CD8-positive, alpha-beta memory T cell (primary cell): ENCODE data around the gene CXCR4. TPM values are rescaled to one million over a fixed set of nuclear protein-coding genes. Genes with fewer than 3 reads are reported as not detected.
A peak's percentile ranks its signal among the peaks of the same experiment; 100 is the strongest.

Experiments
- CTCF ChIA-PET: fragments of 350-600 bp; sonication (Branson Sonifier 250); formaldehyde crosslinking; loops from one replicate; lab custom pipeline; 2021; ENCODE audit warnings: antibody characterized with exemption; lab: Charles Lee
- POLR2A ChIA-PET: fragments of 350-600 bp; sonication (Branson Sonifier 250); formaldehyde crosslinking; loops from one replicate; lab custom pipeline; 2021; ENCODE audit warnings: antibody characterized with exemption; lab: Charles Lee
- DNase-seq, 5 donors: peaks; one replicate each; pipeline versions ENCODE4 v3.0.0 to v3.0.0-alpha.2; 2020 to 2022; ENCODE audit warnings: mixed read lengths in 1 of 5
- H3K27ac ChIP-seq: one replicate; pipeline ENCODE4 v1.7.0; 2013; ENCODE audit warnings: low read depth, mild to moderate bottlenecking, low read length, moderate library complexity
- H3K27me3 ChIP-seq: 2 replicates; pipeline ENCODE4 v1.7.0; 2013; ENCODE audit warnings: low read length, mild to moderate bottlenecking; ENCODE audit not compliant: insufficient read depth, poor library complexity, severe bottlenecking
- H3K36me3 ChIP-seq: 2 replicates; pipeline ENCODE4 v1.7.0; 2013; ENCODE audit warnings: mild to moderate bottlenecking, low read length, moderate library complexity; ENCODE audit not compliant: insufficient read depth
- H3K4me1 ChIP-seq: 2 replicates; pipeline ENCODE4 v1.7.0; 2013; ENCODE audit warnings: mild to moderate bottlenecking, low read length, moderate library complexity; ENCODE audit not compliant: insufficient read depth
- H3K4me3 ChIP-seq: 2 replicates; pipeline ENCODE4 v1.7.0; 2013; ENCODE audit warnings: mild to moderate bottlenecking, low read length
- H3K9me3 ChIP-seq: 2 replicates; pipeline ENCODE4 v1.7.0; 2013; ENCODE audit warnings: mild to moderate bottlenecking, low read length
- H3K27ac Mint-ChIP-seq, 8 donors: one replicate each; pipeline ENCODE4 v1.8.0; 2020 to 2021; ENCODE audit warnings: mixed read lengths in 8 of 8, mild to moderate bottlenecking in 6 of 8, inconsistent platforms in 3 of 8, moderate library complexity in 3 of 8
- H3K27me3 Mint-ChIP-seq, 2 donors: one replicate each; pipeline ENCODE4 v1.8.0; 2020 to 2021; ENCODE audit warnings: mixed read lengths in 2 of 2, mild to moderate bottlenecking in 1 of 2, moderate library complexity in 1 of 2
- H3K36me3 Mint-ChIP-seq, 3 donors: one replicate each; pipeline ENCODE4 v1.8.0; 2020 to 2021; ENCODE audit warnings: mixed read lengths in 3 of 3, inconsistent platforms in 1 of 3, mild to moderate bottlenecking in 1 of 3
- H3K4me1 Mint-ChIP-seq, 3 donors: one replicate each; pipeline ENCODE4 v1.8.0; 2020 to 2021; ENCODE audit warnings: mixed read lengths in 3 of 3, inconsistent platforms in 1 of 3, mild to moderate bottlenecking in 1 of 3
- H3K4me3 Mint-ChIP-seq, 7 donors: one replicate each; pipeline ENCODE4 v1.8.0; 2020 to 2021; ENCODE audit warnings: mixed read lengths in 7 of 7, mild to moderate bottlenecking in 6 of 7, moderate library complexity in 4 of 7, inconsistent platforms in 2 of 7
- H3K9me3 Mint-ChIP-seq, 5 donors: one replicate each; pipeline ENCODE4 v1.8.0; 2020 to 2022; ENCODE audit warnings: mixed read lengths in 5 of 5, mild to moderate bottlenecking in 3 of 5, moderate library complexity in 2 of 5, inconsistent platforms in 1 of 5
- polyA plus RNA-seq: library from polyadenylated mRNA; unstranded; fragments of 300-500 nt; fragmentation: Illumina TruSeq; gene quantifications from one replicate; pipeline ENCODE4 v1.2.3, GENCODE V29; 2021
- total RNA-seq, 2 experiments: library from RNA; stranded (reverse); gene quantifications; one replicate each; pipeline ENCODE4 v1.2.3, GENCODE V29; 2021

The CXCR4 gene
- total and polyA plus RNA-seq, 3 experiments from 2014 or later = 102 to 569 (median 106) TPM

DNA sequence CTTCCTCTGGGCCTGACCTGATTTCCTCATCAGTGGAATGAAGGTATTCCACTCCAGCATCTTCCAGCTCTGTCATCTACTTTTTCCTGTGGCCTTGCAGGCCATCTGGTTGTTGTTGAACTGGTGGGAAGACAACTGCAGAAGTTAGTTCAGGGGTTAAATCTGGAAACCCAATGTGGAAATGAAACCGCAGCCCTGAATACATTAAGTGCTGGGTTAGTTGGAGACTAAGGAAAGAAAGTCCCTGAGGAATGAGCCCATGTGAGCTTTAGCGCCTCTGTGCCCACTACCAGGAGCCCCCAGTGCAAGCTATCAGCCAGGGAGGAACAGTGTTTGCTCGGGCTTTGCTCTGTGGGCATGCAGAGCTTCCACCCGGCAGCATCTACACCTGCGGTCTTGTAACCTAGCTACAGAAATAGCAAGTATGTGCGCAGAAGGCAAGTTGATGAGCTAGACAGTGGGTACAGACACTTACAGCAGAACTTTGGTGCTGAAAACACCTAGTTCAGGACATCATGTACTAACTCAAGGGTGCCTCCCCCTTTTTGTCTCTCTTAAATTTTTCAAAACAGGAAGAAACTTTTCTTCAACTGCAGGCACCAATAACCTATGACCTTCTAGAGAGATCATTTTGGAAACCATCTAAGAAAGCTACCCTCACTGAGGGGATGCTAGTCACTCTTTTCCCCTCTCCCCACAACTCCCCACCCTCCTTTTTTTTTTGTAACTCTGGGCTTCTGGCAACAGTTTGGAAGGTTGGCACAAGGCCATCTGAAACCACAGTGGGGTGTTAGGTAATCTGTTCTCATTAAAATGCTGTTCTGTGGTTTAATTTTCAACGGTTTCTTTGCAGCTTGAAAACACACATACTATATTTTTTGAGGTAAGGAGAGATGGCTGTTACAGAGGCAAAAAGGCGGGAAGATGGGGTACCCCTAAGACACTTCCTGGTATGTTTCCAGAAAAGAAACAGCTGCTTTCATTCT, 18.3 kb upstream of the CXCR4 start:
- Mint-ChIP-seq H3K4me1 (peaks cover 87 to 97% (median 97%) of the 10 kb centered on the region in 3 donors), H3K4me3 (peak overlapping the region; percentile 58 to 84 (median 76)), H3K27me3 (peaks cover 0 to 8% of the 10 kb centered on the region in 2 donors), H3K36me3 (peaks cover 0 to 2% (median 0%) of the 10 kb centered on the region in 3 donors), H3K27ac (peak overlapping the region; percentile 98 to 100 (median 99)), H3K9me3 (no peaks in the 10 kb centered on the region)
- peak; percentile 67 to 95 (median 94) for DNase-seq
- POLR2A ChIA-PET = interaction anchor here (0.5 to 3.3 kb wide), 18 partner anchors 9 to 246 kb away, joined by 3 to 48 read pairs (median 6); partner anchors contain the start of gene CXCR4
- no peaks in the 10 kb centered on the region for H3K27me3 ChIP-seq
- H3K36me3 ChIP-seq = no peaks in the 10 kb centered on the region
- H3K4me3 ChIP-seq = peak overlapping the region; percentile 35
- CTCF ChIA-PET = interaction anchor here (0.7 to 3.1 kb wide), 15 partner anchors 9 to 248 kb away, joined by 3 to 17 read pairs (median 4); partner anchors contain the start of gene CXCR4
- H3K4me1 ChIP-seq = peaks cover 97% of the 10 kb centered on the region
- H3K9me3 ChIP-seq = no peaks in the 10 kb centered on the region
- peak overlapping the region; percentile 85 for H3K27ac ChIP-seq

DNA sequence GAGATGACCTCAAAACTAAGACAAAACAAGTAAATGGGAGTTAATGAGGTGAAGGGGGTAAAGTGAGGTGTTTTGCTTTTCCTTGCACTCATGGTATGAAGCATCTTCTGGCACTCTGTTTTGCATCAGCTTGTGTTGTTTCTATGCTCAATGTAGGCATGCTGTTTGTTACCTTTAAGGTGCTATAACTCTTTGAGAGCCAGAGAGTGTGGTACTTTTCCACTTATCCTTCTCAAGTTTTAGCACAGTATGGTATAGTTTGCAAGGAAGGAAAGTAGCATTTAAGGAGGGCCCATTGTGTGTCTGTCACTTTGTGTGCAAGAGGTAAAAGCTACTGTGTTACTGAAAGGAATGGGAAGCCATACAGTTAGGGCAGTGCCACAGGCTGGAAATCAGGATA, 17.5 kb upstream of the CXCR4 start:
- H3K4me3 Mint-ChIP-seq = peak overlapping the region; percentile 58 to 84 (median 76)
- H3K27me3 Mint-ChIP-seq = peaks cover 0 to 8% of the 10 kb centered on the region in 2 donors
- ChIA-PET CTCF (interaction anchor here (0.7 to 3.1 kb wide), 8 partner anchors 8 to 247 kb away, joined by 3 to 17 read pairs (median 5); partner anchors contain the start of gene CXCR4), POLR2A (interaction anchor here (1.0 to 3.3 kb wide), 11 partner anchors 10 to 241 kb away, joined by 4 to 48 read pairs (median 10); partner anchors contain the start of gene CXCR4)
- DNase-seq = peak in 1 of 5 donors; percentile 46
- peak overlapping the region; percentile 85 for H3K27ac ChIP-seq
- peak overlapping the region; percentile 98 to 100 (median 99) for H3K27ac Mint-ChIP-seq
- peaks cover 97% of the 10 kb centered on the region for H3K4me1 ChIP-seq
- peak overlapping the region; percentile 35 for H3K4me3 ChIP-seq
- no peaks in the 10 kb centered on the region for H3K9me3 ChIP-seq
- H3K36me3 Mint-ChIP-seq = peaks cover 0 to 2% (median 0%) of the 10 kb centered on the region in 3 donors
- no peaks in the 10 kb centered on the region for H3K27me3 ChIP-seq
- no peaks in the 10 kb centered on the region for H3K36me3 ChIP-seq
- peaks cover 93 to 100% (median 98%) of the 10 kb centered on the region in 3 donors for H3K4me1 Mint-ChIP-seq
- H3K9me3 Mint-ChIP-seq = no peaks in the 10 kb centered on the region

DNA sequence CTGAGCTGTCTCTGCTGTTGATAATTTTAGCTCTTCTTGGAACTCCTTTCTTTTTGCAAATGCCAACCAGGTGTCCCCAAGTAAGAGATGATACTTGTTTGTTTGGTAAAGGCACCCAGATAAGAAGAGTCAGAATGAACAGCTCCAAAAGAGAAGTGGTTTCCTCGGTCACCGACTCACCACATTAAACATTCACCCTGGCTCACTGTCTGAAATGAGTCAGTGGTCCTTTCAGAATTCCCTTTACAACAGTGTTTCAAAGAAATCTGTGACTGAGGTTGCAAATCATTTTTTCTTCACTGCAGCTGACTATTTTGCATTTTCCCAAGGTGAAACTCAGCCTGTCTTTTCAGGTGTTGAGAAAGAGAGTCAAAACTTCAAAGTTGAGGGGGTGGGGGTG, 16.2 kb upstream of the CXCR4 start:
- CTCF ChIA-PET = interaction anchor here (0.9 to 1.5 kb wide), 5 partner anchors 9 to 243 kb away, joined by 3 to 4 read pairs (median 3); no protein-coding TSS in a partner anchor
- H3K27ac ChIP-seq = no peak overlapping the region
- Mint-ChIP-seq H3K27ac (peak overlapping the region; percentile 98 to 100 (median 99)), H3K4me3 (peak overlapping the region; percentile 52 to 88 (median 79)), H3K36me3 (peaks cover 0 to 3% (median 0%) of the 10 kb centered on the region in 3 donors), H3K4me1 (peaks cover 97 to 100% (median 100%) of the 10 kb centered on the region in 3 donors), H3K9me3 (no peaks in the 10 kb centered on the region), H3K27me3 (peaks cover 0 to 8% of the 10 kb centered on the region in 2 donors)
- no peaks in the 10 kb centered on the region for H3K9me3 ChIP-seq
- POLR2A ChIA-PET = interaction anchor here (0.8 to 7.6 kb wide), 4 partner anchors 9 to 103 kb away, joined by 3 to 131 read pairs (median 13); partner anchors contain the start of gene CXCR4
- peak overlapping the region; percentile 44 for H3K4me3 ChIP-seq
- no peaks in the 10 kb centered on the region for H3K27me3 ChIP-seq
- peaks cover 96% of the 10 kb centered on the region for H3K4me1 ChIP-seq
- no peaks in the 10 kb centered on the region for H3K36me3 ChIP-seq
- peak in 3 of 5 donors; percentile 53 to 82 (median 74) for DNase-seq

DNA sequence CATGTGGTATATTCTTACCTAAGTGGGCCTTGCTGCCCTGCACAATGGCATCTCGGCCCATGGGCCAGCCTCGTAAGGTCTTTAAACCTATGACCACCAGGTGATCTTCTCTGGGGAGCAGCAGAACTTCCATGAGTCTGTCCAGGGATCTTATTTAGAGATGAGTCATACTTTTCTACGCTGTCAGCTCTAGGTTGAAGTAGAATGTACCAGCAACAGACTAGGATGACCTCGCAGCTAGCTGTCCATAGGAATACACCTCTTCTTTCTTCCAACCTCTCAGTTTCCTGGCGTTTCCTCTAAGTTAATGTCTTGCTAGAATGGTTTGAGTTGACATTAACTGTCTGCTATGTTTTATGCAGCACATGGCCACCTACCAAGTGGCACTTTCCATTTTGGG, 15.6 kb upstream of the CXCR4 start:
- Histone ChIP-seq H3K36me3 (no peaks in the 10 kb centered on the region), H3K4me3 (peak overlapping the region; percentile 44), H3K27me3 (no peaks in the 10 kb centered on the region), H3K4me1 (peaks cover 96% of the 10 kb centered on the region), H3K27ac (peak overlapping the region; percentile 89), H3K9me3 (no peaks in the 10 kb centered on the region)
- H3K9me3 Mint-ChIP-seq = no peaks in the 10 kb centered on the region
- ChIA-PET POLR2A (interaction anchor here (0.8 to 7.6 kb wide), 4 partner anchors 8 to 104 kb away, joined by 3 to 131 read pairs (median 13); partner anchors contain the start of gene CXCR4), CTCF (interaction anchor here (0.9 to 2.4 kb wide), 7 partner anchors 9 to 243 kb away, joined by 3 to 7 read pairs (median 3); no protein-coding TSS in a partner anchor)
- peaks cover 0 to 8% of the 10 kb centered on the region in 2 donors for H3K27me3 Mint-ChIP-seq
- no peak for DNase-seq
- peak overlapping the region; percentile 52 to 88 (median 79) for H3K4me3 Mint-ChIP-seq
- H3K36me3 Mint-ChIP-seq = peaks cover 0 to 3% (median 0%) of the 10 kb centered on the region in 3 donors
- H3K27ac Mint-ChIP-seq = peak overlapping the region; percentile 98 to 100 (median 99)
- H3K4me1 Mint-ChIP-seq = peaks cover 97 to 100% (median 100%) of the 10 kb centered on the region in 3 donors

DNA sequence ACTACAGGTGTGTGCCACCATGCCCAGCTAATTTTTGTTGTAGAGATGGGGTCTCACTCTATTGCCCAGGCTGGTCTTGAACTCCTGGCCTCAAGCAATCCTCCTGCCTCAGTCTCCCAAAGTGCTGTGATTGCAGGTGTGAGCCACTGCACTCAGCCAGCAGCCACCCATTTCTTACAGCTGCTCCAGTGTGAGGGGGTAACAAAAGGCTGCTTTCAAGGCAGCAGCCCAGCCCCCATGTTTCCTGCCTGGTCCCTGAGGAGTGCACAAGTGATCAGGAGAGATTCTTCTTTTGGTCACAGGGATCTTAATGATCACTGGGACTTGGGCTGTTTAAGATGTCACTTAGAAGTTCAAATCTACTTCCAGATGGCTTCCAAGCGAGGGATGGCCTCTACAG, 15.2 kb upstream of the CXCR4 start:
- Mint-ChIP-seq H3K4me3 (peak overlapping the region in 6 of 7 donors; percentile 79 to 91 (median 84)), H3K27ac (peak overlapping the region; percentile 98 to 100 (median 99)), H3K36me3 (peaks cover 0 to 3% (median 0%) of the 10 kb centered on the region in 3 donors), H3K27me3 (peaks cover 0 to 8% of the 10 kb centered on the region in 2 donors), H3K9me3 (no peaks in the 10 kb centered on the region), H3K4me1 (peaks cover 96 to 100% (median 100%) of the 10 kb centered on the region in 3 donors)
- Histone ChIP-seq H3K36me3 (no peaks in the 10 kb centered on the region), H3K27me3 (no peaks in the 10 kb centered on the region), H3K4me1 (peaks cover 96% of the 10 kb centered on the region), H3K9me3 (no peaks in the 10 kb centered on the region), H3K4me3 (peak overlapping the region; percentile 44), H3K27ac (peak overlapping the region; percentile 89)
- CTCF ChIA-PET = interaction anchor here (1.1 to 2.8 kb wide), 5 partner anchors 10 to 156 kb away, joined by 3 to 7 read pairs (median 4); no protein-coding TSS in a partner anchor
- POLR2A ChIA-PET = interaction anchor here (1.3 to 7.6 kb wide), 3 partner anchors 16 to 194 kb away, joined by 3 to 131 read pairs (median 4); partner anchors contain the start of gene CXCR4
- peak in 1 of 5 donors; percentile 19 for DNase-seq

DNA sequence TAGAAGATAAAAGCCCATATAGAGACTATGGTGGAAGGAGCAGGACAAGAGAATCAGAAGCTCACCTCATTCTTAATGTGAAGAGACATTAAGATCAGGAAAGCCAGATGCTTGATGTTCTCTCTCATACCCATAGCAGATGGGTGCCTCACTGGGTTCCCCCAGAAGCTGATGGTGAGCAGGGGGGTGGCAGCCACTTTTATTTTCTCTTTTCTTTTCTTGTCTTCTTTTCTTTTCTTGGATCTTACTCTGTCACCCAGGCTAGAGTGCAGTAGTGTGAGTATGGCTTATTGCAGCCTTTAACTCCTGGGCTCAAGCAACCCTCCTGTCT, 14.8 kb upstream of the CXCR4 start:
- Histone ChIP-seq H3K4me1 (peaks cover 96% of the 10 kb centered on the region), H3K4me3 (peak overlapping the region; percentile 44), H3K36me3 (no peaks in the 10 kb centered on the region), H3K27ac (peak overlapping the region; percentile 89), H3K9me3 (no peaks in the 10 kb centered on the region), H3K27me3 (no peaks in the 10 kb centered on the region)
- H3K27ac Mint-ChIP-seq = peak overlapping the region; percentile 98 to 100 (median 99)
- ChIA-PET POLR2A (interaction anchor here (0.6 to 7.6 kb wide), 6 partner anchors 11 to 392 kb away, joined by 3 to 131 read pairs (median 4); partner anchors contain the start of gene CXCR4), CTCF (interaction anchor here (0.7 to 2.8 kb wide), 5 partner anchors 10 to 219 kb away, joined by 3 to 7 read pairs (median 3); no protein-coding TSS in a partner anchor)
- H3K4me3 Mint-ChIP-seq = peak overlapping the region; percentile 79 to 91 (median 82)
- peaks cover 0 to 3% (median 0%) of the 10 kb centered on the region in 3 donors for H3K36me3 Mint-ChIP-seq
- H3K4me1 Mint-ChIP-seq = peaks cover 96 to 100% (median 100%) of the 10 kb centered on the region in 3 donors
- no peaks in the 10 kb centered on the region for H3K9me3 Mint-ChIP-seq
- H3K27me3 Mint-ChIP-seq = peaks cover 0 to 8% of the 10 kb centered on the region in 2 donors
- DNase-seq = peak in 1 of 5 donors; percentile 53
